Activated naive CD4-positive, alpha-beta T cell treated with anti-CD3 and anti-CD28 coated beads, Interleukin-2, amount 10 ng/mL, durations not matched to agents 7 days and 5 days (primary cell): Measurements from ENCODE around the gene MTHFS.

Source experiments
- CTCF ChIA-PET: fragments of 350-600 bp; sonication (Branson Sonifier 250); formaldehyde crosslinking; loops from one replicate; lab custom pipeline; 2021; ENCODE audit warnings: antibody characterized with exemption; lab: Charles Lee
- DNase-seq: peaks from one replicate; pipeline ENCODE4 v3.0.0-alpha.2; 2020
- H3K27ac Mint-ChIP-seq: one replicate; pipeline ENCODE4 v1.8.0; 2021; ENCODE audit warnings: mild to moderate bottlenecking, moderate library complexity, mixed read lengths
- H3K27me3 Mint-ChIP-seq: one replicate; pipeline ENCODE4 v1.8.0; 2021; ENCODE audit warnings: mild to moderate bottlenecking, mixed read lengths
- H3K36me3 Mint-ChIP-seq: one replicate; pipeline ENCODE4 v1.8.0; 2021; ENCODE audit warnings: mixed read lengths
- H3K4me1 Mint-ChIP-seq: one replicate; pipeline ENCODE4 v1.8.0; 2021; ENCODE audit warnings: mixed read lengths
- H3K4me3 Mint-ChIP-seq: one replicate; pipeline ENCODE4 v1.8.0; 2021; ENCODE audit warnings: mild to moderate bottlenecking, moderate library complexity, mixed read lengths
- H3K9me3 Mint-ChIP-seq: one replicate; pipeline ENCODE4 v1.8.0; 2021; ENCODE audit warnings: mixed read lengths

MTHFS gene

GRCh38 chr15:79804838-79805237 is 92.0 kb downstream of the MTHFS start:
- H3K4me1 Mint-ChIP-seq: no peaks in the 10 kb centered on the region
- H3K27ac Mint-ChIP-seq: no peak overlapping the region
- CTCF ChIA-PET: no interaction called here
- H3K4me3 Mint-ChIP-seq: no peak overlapping the region
- H3K36me3 Mint-ChIP-seq: no peaks in the 10 kb centered on the region
- H3K27me3 Mint-ChIP-seq: peaks cover 13% of the 10 kb centered on the region
- DNase-seq: no peak
- no peaks in the 10 kb centered on the region for H3K9me3 Mint-ChIP-seq

DNA sequence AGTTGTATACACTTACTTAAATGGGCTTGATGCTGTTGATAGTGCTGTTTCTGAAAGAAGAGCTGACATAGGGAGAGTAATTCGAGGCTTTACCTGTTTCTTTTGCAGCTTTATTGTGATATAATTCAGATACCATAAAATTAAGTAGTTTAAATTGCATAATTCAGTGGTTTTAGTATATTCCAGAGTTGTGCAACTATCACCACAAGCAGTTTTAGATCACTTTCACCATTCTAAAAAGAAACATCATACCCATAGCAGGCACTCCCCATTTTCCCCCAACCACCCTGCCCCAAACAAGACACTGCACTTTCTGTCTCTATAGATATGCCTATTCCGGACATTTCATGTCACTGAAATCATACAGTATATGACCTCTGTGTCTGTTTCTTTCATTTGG is 98.5 kb downstream of the MTHFS start:
- H3K4me1 Mint-ChIP-seq: no peaks in the 10 kb centered on the region
- no peak overlapping the region for H3K27ac Mint-ChIP-seq
- no peaks in the 10 kb centered on the region for H3K36me3 Mint-ChIP-seq
- no peaks in the 10 kb centered on the region for H3K9me3 Mint-ChIP-seq
- CTCF ChIA-PET: no interaction called here
- peaks cover 8% of the 10 kb centered on the region for H3K27me3 Mint-ChIP-seq
- no peak overlapping the region for H3K4me3 Mint-ChIP-seq
- DNase-seq: no peak
